Epithelial cell of esophagus (primary cell): Measurements from ENCODE around the gene PCDHB10.
"Not testable (repeated sequence)": the region's sequence is repeated elsewhere in the genome, so short reads cannot be mapped to it uniquely, and the experiment has no call there.

ENCODE experiments used
- DNase-seq: peaks from one replicate; pipeline ENCODE4 v3.0.0; 2010; ENCODE audit warnings: low read depth
- H3K4me3 ChIP-seq: 2 replicates; pipeline ENCODE4 v1.5.1; 2011; ENCODE audit warnings: mild to moderate bottlenecking, low read length, control low read depth
- CTCF ChIP-seq: IDR thresholded peaks from 2 replicates; pipeline ENCODE4 v1.5.1; 2011; ENCODE audit warnings: low read depth, mild to moderate bottlenecking, low read length, control low read depth, inconsistent platforms; ENCODE audit not compliant: insufficient read depth; ENCODE audit errors: missing control alignments

Gene PCDHB10

GRCh38 chr5:141186897-141187512, 5.1 kb upstream of the PCDHB10 start, which contains the start of gene PCDHB9:
TSS of gene PCDHB9 (plus strand) at chr5:141187161. CDS start at chr5:141187319, 158 bp downstream.
- TF ChIP-seq CTCF = peak; percentile 18
- DNase-seq = no peak
- H3K4me3 ChIP-seq = no peak within 1 kb of the TSS

- not testable (repeated sequence) for H3K4me3 ChIP-seq, DNase-seq
Observed at GRCh38 chr5:141188682-141189081, 3.5 kb upstream of the PCDHB10 start.

GRCh38 chr5:141189131-141189530, 3.0 kb upstream of the PCDHB10 start:
- H3K4me3 ChIP-seq, DNase-seq: not testable (repeated sequence)

GRCh38 chr5:141194332-141194731, 2.2 kb downstream of the PCDHB10 start:
- not testable (repeated sequence) for DNase-seq, H3K4me3 ChIP-seq

- no peak for DNase-seq
- TF ChIP-seq CTCF = no peak
- H3K4me3 ChIP-seq = no peak overlapping the region
Observed at GRCh38 chr5:141196363-141196762, 4.2 kb downstream of the PCDHB10 start.

- H3K4me3 ChIP-seq = no peak within 1 kb of the TSS
- DNase-seq = no peak
Observed at GRCh38 chr5:141199359-141200235, 7.4 kb downstream of the PCDHB10 start, which contains the start of gene PCDHB11. TSS of gene PCDHB11 (plus strand) at chr5:141199627. CDS start at chr5:141199775, 148 bp downstream.

GRCh38 chr5:141201126-141201525, 9.0 kb downstream of the PCDHB10 start:
- not testable (repeated sequence) for DNase-seq, H3K4me3 ChIP-seq

More at GRCh38 chr5:141199359-141200235, 7.4 kb downstream of the PCDHB10 start, which contains the start of gene PCDHB11:
- no peak for TF ChIP-seq CTCF

- not testable (repeated sequence) for DNase-seq, H3K4me3 ChIP-seq
Observed at GRCh38 chr5:141201646-141202045, 9.5 kb downstream of the PCDHB10 start.

GRCh38 chr5:141208478-141208877, 16.3 kb downstream of the PCDHB10 start, which contains the start of gene PCDHB12:
TSS of gene PCDHB12 (plus strand) at chr5:141208719. CDS start at chr5:141208908, 189 bp downstream.
- no peak for DNase-seq
- no peak for TF ChIP-seq CTCF
- H3K4me3 ChIP-seq = no peak within 1 kb of the TSS

- not testable (repeated sequence) for H3K4me3 ChIP-seq, DNase-seq
Observed at GRCh38 chr5:141210281-141210680, 18.1 kb downstream of the PCDHB10 start.

- not testable (repeated sequence) for DNase-seq, H3K4me3 ChIP-seq
Observed at GRCh38 chr5:141210849-141211248, 18.7 kb downstream of the PCDHB10 start.
